ENCODE data around the gene DLGAP4.

The DLGAP4 gene, protein sequence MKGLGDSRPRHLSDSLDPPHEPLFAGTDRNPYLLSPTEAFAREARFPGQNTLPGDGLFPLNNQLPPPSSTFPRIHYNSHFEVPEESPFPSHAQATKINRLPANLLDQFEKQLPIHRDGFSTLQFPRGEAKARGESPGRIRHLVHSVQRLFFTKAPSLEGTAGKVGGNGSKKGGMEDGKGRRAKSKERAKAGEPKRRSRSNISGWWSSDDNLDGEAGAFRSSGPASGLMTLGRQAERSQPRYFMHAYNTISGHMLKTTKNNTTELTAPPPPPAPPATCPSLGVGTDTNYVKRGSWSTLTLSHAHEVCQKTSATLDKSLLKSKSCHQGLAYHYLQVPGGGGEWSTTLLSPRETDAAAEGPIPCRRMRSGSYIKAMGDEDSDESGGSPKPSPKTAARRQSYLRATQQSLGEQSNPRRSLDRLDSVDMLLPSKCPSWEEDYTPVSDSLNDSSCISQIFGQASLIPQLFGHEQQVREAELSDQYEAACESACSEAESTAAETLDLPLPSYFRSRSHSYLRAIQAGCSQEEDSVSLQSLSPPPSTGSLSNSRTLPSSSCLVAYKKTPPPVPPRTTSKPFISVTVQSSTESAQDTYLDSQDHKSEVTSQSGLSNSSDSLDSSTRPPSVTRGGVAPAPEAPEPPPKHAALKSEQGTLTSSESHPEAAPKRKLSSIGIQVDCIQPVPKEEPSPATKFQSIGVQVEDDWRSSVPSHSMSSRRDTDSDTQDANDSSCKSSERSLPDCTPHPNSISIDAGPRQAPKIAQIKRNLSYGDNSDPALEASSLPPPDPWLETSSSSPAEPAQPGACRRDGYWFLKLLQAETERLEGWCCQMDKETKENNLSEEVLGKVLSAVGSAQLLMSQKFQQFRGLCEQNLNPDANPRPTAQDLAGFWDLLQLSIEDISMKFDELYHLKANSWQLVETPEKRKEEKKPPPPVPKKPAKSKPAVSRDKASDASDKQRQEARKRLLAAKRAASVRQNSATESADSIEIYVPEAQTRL

DNA sequence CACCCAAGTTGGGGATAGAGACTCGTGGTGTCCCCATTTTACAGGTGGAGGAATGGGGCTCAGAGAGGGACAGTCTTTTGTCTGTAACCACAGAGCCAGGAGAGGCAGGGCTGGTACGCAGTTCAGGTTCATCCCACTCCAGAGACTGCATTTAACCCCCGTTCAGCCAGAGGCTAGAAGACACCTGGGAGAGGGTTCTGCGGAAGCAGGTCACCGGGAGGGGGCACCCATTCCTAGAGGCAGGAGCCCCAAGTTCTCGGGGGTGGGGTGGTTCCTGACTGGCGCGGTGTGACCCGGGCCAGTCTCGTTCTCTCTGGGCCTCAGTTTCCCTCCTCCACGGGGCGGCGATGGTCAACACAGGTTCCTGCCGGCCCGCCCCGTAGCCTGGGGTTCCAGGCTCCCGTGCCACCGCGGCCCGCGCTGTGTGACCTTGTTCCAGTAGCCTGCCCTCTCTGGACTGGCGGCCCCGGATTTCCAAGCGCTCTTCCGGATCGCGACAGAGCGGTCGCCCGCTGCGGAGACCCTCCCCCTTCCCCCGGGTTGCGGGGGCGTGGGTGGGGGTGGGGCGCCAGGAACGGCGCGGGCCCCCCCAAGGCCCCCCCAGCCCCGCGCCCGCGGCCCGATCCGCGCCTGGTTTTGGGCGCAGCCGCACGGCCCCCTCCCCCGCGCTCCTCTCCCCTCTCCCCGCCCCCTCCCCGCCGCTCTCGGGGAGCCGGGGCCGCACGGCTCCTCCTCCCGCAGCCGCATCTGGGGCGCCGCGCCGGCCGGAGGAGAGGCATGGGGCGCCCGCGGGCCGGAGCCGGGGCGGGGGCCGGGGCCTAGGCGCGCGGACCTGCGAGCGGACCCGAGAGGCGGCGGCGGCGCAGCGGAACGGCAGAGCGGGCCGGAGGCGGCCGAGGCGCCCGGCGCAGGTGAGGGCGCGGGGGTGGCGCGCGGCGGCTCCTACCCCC is at the start of gene DLGAP4:
DLGAP4 (plus strand) TSS at position 738 of the 950 bp plus-strand sequence. CDS start 125,379 bp downstream, outside the sequence.
- peak in 1 of 2 experiments; percentile 71 for DNase-seq

DNA sequence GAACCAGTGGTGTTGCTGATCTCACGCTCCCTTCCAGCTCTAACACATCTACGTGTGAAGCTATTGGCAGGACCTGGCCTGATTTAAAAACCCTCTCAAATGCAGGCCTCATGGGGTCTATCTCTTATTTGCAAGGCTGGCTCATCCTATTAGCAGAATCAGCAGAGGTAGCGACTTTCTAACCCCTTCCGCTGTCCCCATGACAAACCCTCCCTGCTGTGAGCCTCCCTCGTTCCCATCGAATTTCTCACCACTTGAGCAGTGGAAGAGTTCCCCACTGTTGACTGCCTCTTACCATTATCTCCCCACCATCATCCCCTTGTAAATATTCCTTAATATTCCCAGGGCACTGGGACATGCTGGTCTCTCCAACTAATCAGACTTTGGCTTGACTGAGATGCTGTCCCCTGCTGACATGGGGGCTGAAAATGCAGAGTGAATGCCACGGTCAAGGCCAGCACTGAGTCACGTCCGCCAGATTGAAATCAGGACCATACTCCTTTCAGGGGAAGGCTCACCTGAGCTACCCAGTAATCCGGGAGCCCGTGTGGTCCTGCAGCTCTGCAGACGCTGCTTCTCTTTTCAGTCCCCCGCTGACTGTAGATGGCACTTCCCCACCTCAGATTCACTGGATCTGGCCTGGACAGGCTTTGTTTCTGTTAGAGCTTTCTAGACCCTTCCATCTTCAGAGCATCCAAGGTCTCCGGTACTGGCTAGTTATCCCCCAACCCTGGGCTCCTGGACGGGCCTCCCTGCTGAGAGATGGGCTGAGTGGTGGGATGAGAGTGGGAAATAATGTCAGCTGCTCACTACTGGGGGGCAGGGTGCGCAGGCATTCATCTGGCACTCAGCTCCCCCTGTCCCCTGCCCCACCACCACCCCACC is 46.7 kb upstream of the DLGAP4 start:
- DNase-seq, result no peak

DNA sequence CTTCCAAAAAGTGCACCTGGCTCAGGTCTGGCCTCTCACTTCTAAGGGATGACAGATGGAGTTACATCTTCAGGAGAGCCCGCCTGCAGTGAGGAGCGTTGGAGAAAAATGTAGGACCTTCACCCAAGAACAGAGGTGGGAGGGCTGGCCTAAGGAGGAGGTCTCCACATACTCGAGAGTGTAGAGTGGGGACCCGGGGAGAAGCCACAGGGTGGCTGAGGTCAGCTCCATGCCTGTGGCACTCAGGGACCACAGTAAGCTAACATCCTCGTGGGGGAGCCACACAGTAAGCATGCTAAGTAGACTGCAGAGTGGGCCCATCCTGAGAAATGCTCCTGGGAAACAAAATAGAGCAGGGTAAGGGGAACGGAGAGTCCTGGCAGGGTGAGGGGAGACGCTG is 45.8 kb upstream of the DLGAP4 start:
- no peak for DNase-seq

DNA sequence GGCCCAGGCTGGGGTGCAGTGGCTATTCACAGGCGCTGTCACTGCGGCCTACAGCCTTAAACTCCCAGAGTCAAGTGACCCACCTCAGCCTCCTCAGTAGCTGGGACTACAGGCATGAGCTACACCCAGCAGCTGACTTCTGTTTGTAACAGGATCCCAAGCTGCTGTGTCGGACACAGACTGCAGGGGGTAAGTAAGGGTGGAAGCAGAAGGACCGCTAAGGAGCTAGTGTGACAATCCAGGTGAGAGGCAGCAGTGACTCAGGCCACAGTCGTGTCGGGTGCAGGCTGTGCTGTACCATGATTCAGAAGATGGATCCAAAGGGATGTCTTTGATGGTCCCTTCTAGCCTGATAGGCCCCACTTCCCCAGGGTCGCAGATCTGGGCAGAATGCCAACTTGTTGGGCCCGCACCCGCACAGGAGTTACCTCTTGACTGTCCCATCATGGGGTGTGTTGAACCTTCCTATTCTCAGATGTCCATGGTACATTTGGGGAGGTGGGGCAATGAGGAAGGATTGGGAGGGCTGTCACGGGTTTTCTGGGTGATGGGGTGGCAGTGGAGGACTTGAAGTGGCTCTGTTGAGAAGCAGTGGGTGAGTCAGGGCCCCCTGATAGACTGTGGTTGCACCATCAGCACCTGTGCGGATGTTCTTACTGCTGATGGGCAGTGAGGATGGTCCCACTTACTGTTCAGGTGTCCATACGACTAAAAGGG is 44.6 kb upstream of the DLGAP4 start:
- DNase-seq, result no peak

DNA sequence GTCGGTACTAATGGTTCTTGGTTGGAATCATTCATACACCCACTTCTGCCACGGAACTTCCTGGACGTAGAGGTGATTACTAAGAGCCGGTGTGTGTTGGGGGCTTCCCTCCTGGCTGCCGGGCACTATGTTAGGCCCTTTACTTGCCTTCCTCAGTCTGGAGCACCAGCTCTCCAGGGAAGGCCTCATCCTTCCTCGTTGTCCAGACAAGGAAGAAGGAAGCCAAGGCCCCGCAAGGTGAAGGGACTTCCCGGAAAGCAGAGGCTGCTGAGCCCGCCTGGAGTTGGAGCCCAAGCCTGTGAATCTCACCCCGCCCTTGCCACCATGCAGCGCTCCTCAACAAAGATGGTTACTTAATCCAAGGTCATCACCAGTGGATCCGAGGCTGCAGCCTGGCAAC is 43.7 kb upstream of the DLGAP4 start:
- DNase-seq, result no peak

DNA sequence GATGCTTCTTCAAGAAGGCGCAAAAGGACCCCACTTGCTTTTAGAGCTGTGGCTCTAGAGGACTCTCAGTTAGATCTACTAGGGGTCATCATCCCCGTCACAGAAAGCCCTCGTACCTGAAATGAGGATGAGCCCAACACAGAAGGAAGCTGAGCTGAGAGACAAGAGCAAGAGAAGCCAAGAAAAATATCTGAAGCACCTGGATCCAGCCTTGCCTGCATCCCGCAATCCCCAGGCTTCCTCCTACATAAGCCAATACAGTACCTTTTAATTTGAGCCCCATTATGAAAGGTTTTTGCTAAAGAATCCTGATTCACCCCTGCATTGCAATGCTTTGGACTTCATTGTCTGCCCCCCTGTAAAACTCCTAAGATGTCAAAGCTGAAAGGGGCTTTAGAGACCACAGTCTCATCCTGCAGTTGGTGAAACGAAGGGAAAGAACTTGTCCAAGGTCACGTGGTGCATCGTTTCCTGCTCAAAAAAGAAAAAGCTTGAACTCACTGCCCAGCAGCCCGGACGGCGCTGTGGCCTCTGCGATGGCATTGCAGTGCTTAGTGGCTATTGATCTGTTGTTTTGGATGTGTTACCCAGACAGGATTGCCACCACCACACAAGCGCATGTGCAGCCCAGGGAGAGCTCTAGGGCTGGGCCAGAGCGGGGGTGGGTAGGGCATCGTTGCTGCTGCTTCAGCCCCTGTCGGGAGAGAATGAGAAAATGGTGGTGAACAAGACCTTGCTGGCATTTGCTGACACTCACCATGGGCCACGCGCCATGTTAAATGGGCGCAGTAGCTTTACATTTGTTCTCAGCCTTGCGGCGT is 41.5 kb upstream of the DLGAP4 start:
- no peak for DNase-seq

DNA sequence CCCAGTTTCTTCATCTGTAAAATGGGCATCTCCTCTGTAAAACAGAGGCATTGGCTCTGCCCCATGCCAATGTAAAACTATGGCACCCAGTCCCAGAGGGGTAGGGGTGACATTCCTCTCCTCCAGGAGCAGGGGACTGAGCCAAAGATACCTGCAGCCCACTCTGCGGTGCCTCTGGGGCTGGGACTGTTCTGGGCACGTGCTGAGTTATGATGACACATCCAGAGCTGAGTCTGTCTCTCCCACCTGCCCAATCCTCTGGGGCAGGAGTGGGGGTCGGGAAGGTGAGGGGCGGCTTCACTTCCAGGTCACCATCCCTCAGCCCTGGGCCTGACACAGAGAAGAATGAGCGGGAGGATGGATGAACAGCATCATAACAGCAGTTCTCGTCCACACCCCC is 40.0 kb upstream of the DLGAP4 start:
- no peak for DNase-seq

DNA sequence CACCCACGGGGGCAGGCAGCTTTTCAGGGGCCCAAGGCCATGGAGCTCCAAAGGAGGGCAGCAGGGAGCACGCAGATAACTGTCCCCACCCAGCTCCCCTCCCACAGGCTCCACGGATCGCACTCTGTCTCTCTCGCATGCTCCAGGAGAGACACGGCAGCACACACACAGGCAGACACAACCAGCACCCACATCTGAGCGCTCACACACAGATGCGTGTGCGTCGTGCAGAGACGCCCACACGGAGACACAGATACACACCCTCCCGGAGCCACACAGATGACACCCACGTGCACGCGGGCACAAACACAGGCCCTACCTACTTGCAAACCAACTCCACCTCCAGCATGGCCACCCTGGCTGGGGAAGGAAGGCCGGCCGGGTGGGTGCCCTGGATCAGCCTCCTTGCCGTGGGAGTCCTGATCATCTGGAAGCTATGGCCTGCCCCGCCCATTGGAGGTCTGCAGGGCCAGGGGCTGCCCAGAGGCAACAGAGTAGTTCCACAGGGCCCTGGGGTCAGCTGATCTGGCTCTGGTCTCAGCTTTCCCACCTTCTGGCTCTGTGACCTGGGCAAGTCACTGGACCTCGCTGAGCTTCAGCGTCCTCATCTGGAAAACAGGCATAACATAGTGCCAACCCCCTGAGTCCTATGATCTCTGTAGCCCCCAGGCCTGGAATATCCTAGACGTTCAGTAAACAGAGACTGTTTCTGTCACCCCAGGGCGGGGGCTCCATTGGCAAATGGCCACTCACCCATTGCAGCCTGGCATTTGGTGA is 38.3 kb upstream of the DLGAP4 start:
- DNase-seq, result no peak

DNA sequence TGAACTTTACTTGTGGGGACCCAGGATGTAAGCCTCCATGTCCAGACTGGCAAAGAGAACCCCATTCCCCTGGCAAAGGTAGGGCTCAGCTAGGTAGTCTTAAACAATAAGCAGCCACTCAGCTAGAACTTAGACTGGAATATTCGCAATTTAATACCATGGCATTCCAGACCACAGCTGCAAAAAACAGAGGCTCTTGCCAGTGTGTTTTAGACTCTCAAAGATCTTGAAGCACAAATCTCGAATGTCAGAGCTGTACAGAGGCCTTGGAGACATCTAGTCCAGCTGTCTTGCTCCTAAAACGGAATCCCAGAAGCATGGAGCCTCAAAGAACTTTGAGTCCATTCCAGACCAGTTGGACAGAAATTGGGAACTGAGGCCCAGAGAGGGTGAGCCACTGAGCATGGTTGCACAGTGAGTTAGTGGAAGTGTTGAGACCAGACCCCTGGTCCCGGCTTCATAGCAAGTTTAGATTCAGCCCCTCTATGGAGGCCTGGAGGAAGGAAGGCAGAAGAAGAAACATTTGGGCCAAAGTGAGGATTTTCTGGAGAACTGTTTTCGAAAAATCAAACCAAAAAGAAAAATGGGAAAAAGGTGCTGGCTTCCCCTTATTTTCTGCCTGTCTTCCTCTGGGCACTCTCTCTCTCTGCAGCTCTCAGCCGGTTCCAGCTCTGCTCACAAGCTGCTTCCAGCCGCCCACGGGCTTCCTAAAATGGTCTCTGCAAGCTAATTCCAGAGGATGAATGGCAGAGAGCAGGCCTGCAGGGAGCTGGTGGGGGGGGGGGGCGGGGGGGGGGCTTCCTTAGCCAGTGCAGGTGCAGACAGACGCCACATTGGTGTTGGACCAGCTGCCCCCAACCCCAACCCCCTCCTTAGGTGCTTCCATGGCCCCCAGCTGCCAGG is 37.4 kb upstream of the DLGAP4 start:
- DNase-seq, result no peak

DNA sequence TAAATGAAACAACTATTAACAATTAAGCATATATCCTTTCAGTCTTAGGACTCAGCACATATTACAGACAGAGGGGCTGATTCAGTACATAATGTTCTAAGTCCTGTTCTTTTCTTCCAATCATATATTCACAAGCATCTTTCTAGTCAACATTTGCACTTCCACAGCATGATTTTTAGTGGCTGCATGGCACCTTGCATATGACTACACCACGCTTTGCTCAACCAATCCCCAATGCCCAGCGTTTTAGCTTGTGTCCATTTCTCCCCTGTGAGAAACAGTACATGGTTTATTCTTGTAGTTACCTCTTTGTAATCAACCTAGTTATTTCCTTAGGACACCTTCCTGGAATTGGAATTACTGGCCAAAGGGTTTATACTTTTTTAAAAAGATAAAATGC is 36.6 kb upstream of the DLGAP4 start:
- no peak for DNase-seq

DNA sequence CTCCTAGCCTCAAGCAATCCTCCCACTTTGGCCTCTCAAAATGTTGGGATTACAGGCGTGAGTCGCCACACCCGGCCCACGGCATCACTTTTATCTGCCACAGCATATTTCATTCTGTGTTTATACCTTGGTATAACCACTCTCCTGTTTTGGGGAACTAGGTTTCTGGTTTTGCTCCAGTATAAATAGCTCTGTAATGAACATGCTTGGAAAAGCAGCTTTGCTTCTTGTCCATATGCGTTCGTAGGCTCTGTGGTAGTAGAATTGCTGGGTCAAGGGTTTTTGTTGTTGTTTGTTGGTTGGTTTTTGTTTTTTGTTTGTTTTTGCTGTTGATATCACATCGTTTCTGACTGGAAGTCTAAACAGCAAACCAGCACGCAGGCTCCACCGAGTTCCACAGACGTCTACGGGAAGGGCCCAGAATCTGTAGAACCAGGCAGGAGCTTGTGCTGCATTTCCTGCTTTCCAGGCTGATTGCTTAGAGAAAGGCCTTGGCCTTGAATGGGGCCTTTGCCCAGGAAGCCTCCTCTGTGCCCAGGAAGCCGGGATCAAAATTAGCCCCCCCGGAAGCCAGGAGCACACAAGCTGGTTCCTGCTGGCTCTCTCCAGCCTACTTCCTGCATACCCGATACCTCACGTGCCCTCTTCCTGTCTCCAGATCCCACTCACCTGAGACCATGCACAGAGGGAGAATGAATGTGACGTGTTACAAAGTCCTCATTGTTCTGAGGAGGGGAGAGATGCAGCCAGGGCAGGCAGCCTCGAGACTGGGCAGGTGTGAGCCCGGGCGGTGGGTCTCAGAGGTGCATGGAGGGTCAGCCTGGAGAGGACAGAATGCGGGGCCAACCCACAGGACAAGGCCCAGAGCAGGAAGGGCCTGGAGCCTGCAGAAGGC is 35.1 kb upstream of the DLGAP4 start:
- DNase-seq, result peak in 1 of 2 experiments; percentile 36

DNA sequence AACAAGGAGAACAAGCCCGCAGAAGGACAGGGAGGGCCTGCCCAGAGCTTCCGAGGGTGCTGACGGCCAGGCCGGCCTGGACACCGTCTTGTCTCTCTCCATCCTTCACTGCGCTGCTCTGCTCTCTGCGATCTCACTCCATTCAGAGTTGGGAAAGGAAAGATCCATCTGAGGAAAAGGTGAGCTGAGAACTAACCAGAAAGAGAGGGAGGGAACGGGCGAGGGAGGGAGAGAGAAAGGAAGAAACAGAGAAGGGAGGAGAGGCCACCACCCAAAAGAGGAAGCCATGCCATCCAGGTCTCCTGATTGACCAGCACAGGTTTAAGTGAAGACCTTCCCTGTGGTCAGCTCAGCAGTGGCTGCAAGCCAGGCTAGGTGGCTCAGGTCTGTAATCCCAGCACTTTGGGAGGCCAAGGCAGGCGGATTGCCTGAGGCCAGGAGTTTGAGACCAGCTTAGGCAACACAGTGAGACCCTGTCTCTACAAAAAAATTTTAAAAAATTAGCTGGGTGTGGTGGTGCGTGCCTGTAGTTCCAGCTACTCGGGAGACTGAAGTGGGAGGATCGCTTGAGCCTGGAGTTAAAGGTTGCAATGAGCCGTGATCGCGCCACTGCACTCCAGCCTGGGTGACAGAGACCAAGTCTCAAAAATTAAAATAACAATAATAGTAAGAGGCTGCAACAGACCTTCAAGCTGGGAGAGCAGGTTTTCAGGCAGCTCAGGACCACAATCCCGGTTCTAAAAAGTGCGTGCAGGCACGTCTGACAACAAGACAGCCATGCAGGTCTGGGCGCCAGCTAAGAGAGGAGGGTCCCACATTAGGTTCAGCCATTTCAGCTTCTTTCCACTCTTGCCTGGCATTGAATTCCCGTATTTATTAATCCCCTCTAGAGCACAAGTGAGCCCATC is 34.2 kb upstream of the DLGAP4 start:
- no peak for DNase-seq

DNA sequence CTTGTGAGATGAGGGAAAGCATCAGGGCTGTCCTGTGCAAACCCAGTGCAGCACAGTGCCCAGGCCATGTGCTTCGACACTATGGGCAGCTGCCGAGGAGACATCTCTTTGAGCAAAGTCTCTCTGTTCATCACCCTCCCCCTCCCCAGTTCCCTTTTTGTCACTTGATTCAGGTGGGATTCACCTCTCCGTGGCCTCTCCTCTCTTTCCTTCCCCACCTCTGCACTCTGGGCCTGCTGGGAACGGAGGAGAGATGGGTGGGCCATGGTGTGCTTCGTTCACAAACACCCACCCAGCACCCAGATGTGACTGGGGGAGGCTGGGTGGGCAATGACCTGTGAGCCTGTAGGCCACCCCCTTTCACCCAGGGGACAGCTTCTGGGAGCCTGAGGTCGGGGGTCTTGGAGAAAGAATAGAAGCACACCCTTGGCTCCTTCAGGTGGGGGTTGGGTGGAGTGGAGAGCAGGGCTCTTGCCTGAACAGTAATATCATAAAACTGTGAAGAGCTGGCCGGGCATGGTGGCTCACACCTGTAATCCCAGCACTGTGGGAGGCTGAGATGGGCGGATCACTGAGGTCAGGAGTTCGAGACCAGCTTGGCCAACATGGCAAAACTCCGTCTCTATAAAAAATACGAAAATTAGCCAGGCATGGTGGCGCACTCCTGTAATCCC is 33.5 kb upstream of the DLGAP4 start:
- DNase-seq, result no peak

DNA sequence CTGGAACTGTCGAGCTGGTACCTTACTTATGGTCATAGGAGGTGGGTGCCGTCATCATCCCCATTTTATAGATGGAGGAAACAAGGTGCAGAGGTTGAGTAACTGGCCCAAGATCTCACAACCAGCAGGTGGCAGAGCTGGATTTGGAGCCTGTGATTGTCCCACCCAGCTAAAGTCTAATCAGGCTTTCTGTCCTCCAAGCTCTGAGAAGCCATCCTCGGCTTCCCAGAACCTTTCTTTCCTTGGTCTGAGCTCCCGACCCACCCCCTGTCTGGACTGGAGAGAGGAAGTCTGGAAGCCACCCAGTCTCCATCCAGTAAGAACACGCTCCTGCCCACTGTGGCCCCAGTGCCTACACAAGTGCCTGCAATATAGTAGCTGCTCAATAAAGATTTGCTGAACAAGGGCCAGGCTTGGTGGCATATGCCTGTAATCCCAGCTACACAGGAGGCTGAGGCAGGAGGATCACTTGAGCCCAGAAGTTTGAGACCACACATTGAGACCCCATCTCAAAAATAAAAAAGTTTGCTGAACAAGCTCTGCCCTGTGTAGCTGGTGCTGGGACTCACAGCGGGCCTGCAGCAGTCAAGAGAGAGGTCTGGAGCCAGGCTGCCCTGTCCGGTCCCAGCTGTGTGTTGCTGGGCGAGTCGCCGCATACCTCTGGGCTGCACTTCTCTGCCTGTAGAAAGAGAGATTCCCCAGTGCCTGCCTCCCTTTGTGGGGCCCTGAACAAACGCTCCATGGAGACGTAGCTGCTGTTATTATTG is 32.5 kb upstream of the DLGAP4 start:
- DNase-seq, result peak; percentile 28 to 40
